GM18499 (cell line): Measurements from ENCODE around the gene FBXW10B.
"Not testable (repeated sequence)": the region's sequence is repeated elsewhere in the genome, so short reads cannot be mapped to it uniquely, and the experiment has no call there.

Experiments
- ATAC-seq: cut with Tn5 transposase; IDR thresholded peaks from one replicate; pipeline ENCODE4 v1.9.1; 2021; ENCODE audit warnings: moderate number of reproducible peaks; ENCODE audit not compliant: insufficient read depth, unreplicated experiment

The FBXW10B gene

GRCh38 chr17:15642014-15642413 is 22.5 kb upstream of the FBXW10B start:
- not testable (repeated sequence) for ATAC-seq

GRCh38 chr17:15630930-15631453 is 11.5 kb upstream of the FBXW10B start:
- ATAC-seq = not testable (repeated sequence)

GRCh38 chr17:15629991-15630390 is 10.5 kb upstream of the FBXW10B start:
- ATAC-seq = not testable (repeated sequence)

- not testable (repeated sequence) for ATAC-seq
Measured at GRCh38 chr17:15623661-15624209, 4.2 kb upstream of the FBXW10B start.

GRCh38 chr17:15623255-15623654 is 3.8 kb upstream of the FBXW10B start:
- ATAC-seq = not testable (repeated sequence)

GRCh38 chr17:15622124-15622523 is 2.6 kb upstream of the FBXW10B start:
- not testable (repeated sequence) for ATAC-seq

- ATAC-seq = not testable (repeated sequence)
Measured at GRCh38 chr17:15616828-15617227, 2.7 kb downstream of the FBXW10B start.

GRCh38 chr17:15615850-15616249 is 3.7 kb downstream of the FBXW10B start:
- not testable (repeated sequence) for ATAC-seq

GRCh38 chr17:15613111-15613510 is 6.4 kb downstream of the FBXW10B start:
- not testable (repeated sequence) for ATAC-seq

- ATAC-seq = not testable (repeated sequence)
Measured at GRCh38 chr17:15592960-15593359, 26.5 kb downstream of the FBXW10B start.

GRCh38 chr17:15591986-15592385 is 27.5 kb downstream of the FBXW10B start:
- ATAC-seq = not testable (repeated sequence)

GRCh38 chr17:15590844-15591243 is 28.7 kb downstream of the FBXW10B start:
- not testable (repeated sequence) for ATAC-seq

- not testable (repeated sequence) for ATAC-seq
Measured at GRCh38 chr17:15589544-15590536, 29.7 kb downstream of the FBXW10B start.

GRCh38 chr17:15588017-15588416 is 31.5 kb downstream of the FBXW10B start:
- ATAC-seq = not testable (repeated sequence)

GRCh38 chr17:15583313-15583712 is 36.2 kb downstream of the FBXW10B start:
- ATAC-seq = not testable (repeated sequence)

GRCh38 chr17:15581462-15581861 is 38.0 kb downstream of the FBXW10B start:
- not testable (repeated sequence) for ATAC-seq

GRCh38 chr17:15576848-15577247 is 42.7 kb downstream of the FBXW10B start:
- not testable (repeated sequence) for ATAC-seq

- not testable (repeated sequence) for ATAC-seq
Measured at GRCh38 chr17:15574660-15575059, 44.8 kb downstream of the FBXW10B start.

- not testable (repeated sequence) for ATAC-seq
Measured at GRCh38 chr17:15573870-15574269, 45.6 kb downstream of the FBXW10B start.
